HepG2 (cell line): ENCODE measurements around the gene SAP25. TPM values are rescaled to one million over a fixed set of nuclear protein-coding genes. Genes with fewer than 3 reads are reported as not detected.

Experiments
- CHD2 ChIP-seq: IDR thresholded peaks from 2 replicates; pipeline ENCODE4 v1.6.1; 2011; ENCODE audit warnings: low read depth, low read length, improper control_type of control experiment
- CHD4 ChIP-seq: fragments of 200-600 bp; sonication (generic); IDR thresholded peaks from 2 replicates; pipeline ENCODE4 v1.7.0; 2017; ENCODE audit warnings: mild to moderate bottlenecking, low read length, borderline replicate concordance
- DDIT3 ChIP-seq: sonication (generic); formaldehyde crosslinking; IDR thresholded peaks from 2 replicates; pipeline ENCODE4 v1.4.0; 2020; ENCODE audit warnings: mild to moderate bottlenecking, missing genetic modification reagents
- MEF2D ChIP-seq: sonication (generic); formaldehyde crosslinking; IDR thresholded peaks from 2 replicates; pipeline ENCODE4 v1.5.1; 2020; ENCODE audit warnings: mild to moderate bottlenecking, missing genetic modification reagents
- MEIS1 ChIP-seq: sonication (generic); formaldehyde crosslinking; IDR thresholded peaks from 2 replicates; pipeline ENCODE4 v1.9.0; 2021; ENCODE audit warnings: mild to moderate bottlenecking, missing genetic modification reagents, moderate library complexity, borderline replicate concordance
- NAIF1 ChIP-seq: sonication (generic); formaldehyde crosslinking; IDR thresholded peaks from 2 replicates; pipeline ENCODE4 v1.5.0; 2020; ENCODE audit warnings: mild to moderate bottlenecking, missing genetic modification reagents, borderline replicate concordance
- NCOA2 ChIP-seq: sonication (generic); formaldehyde crosslinking; IDR thresholded peaks from 2 replicates; pipeline ENCODE4 v1.8.0; 2022; ENCODE audit warnings: inconsistent platforms
- POLR2A ChIP-seq, 2 experiments: IDR thresholded peaks; 2 replicates each; pipeline ENCODE4 v1.6.1; 2011; ENCODE audit warnings: low read depth in 2 of 2, low read length in 2 of 2, mild to moderate bottlenecking in 1 of 2, moderate library complexity in 1 of 2; ENCODE audit not compliant: insufficient read depth in 1 of 2
- RBFOX2 ChIP-seq: fragments of 200-400 bp; formaldehyde crosslinking; IDR thresholded peaks from 2 replicates; pipeline ENCODE4 v1.6.1; 2017; ENCODE audit warnings: low read depth, mild to moderate bottlenecking, low read length
- SMC3 ChIP-seq: IDR thresholded peaks from 2 replicates; pipeline ENCODE4 v1.6.1; 2011; ENCODE audit warnings: low read length, improper control_type of control experiment
- STAT6 ChIP-seq: sonication (generic); formaldehyde crosslinking; IDR thresholded peaks from 2 replicates; pipeline ENCODE4 v1.4.0; 2020; ENCODE audit warnings: missing genetic modification reagents, mild to moderate bottlenecking, borderline replicate concordance
- THAP11 ChIP-seq: IDR thresholded peaks from 2 replicates; pipeline ENCODE4 v1.6.1; 2016; ENCODE audit warnings: missing biosample characterization, missing genetic modification reagents
- ZBTB1 ChIP-seq: sonication (generic); formaldehyde crosslinking; IDR thresholded peaks from 2 replicates; pipeline ENCODE4 v1.4.0; 2020; ENCODE audit warnings: missing genetic modification reagents, borderline replicate concordance
- ZBTB26 ChIP-seq: IDR thresholded peaks from 2 replicates; pipeline ENCODE4 v1.6.1; 2016; ENCODE audit warnings: missing compliant biosample characterization, missing genetic modification reagents, borderline replicate concordance
- ZIK1 ChIP-seq: sonication (generic); formaldehyde crosslinking; IDR thresholded peaks from 2 replicates; pipeline ENCODE4 v1.5.0; 2020; ENCODE audit warnings: mild to moderate bottlenecking, low read depth, missing genetic modification reagents, borderline replicate concordance
- ZNF121 ChIP-seq: sonication (generic); formaldehyde crosslinking; IDR thresholded peaks from 2 replicates; pipeline ENCODE4 v1.5.0; 2020; ENCODE audit warnings: mild to moderate bottlenecking, missing genetic modification reagents
- ZNF207 ChIP-seq: fragments of 450-650 bp; IDR thresholded peaks from 2 replicates; pipeline ENCODE4 v1.6.1; 2016; ENCODE audit warnings: antibody characterized with exemption, borderline replicate concordance
- ZNF24 ChIP-seq: fragments of 450-650 bp; IDR thresholded peaks from 2 replicates; pipeline ENCODE4 v1.6.1; 2017; ENCODE audit warnings: antibody characterized with exemption, mild to moderate bottlenecking
- ZNF382 ChIP-seq: sonication (generic); formaldehyde crosslinking; IDR thresholded peaks from 2 replicates; pipeline ENCODE4 v1.5.0; 2020; ENCODE audit warnings: missing genetic modification reagents, mild to moderate bottlenecking, borderline replicate concordance
- ZNF383 ChIP-seq: sonication (generic); formaldehyde crosslinking; IDR thresholded peaks from 2 replicates; pipeline ENCODE4 v1.4.0; 2020; ENCODE audit warnings: missing genetic modification reagents, mild to moderate bottlenecking, borderline replicate concordance
- ZNF564 ChIP-seq: sonication (generic); formaldehyde crosslinking; IDR thresholded peaks from 2 replicates; pipeline ENCODE4 v1.8.1; 2023; ENCODE audit warnings: mild to moderate bottlenecking, missing genetic modification reagents
- ZNF616 ChIP-seq: sonication (generic); formaldehyde crosslinking; IDR thresholded peaks from 2 replicates; pipeline ENCODE4 v1.5.0; 2020; ENCODE audit warnings: low read depth, mild to moderate bottlenecking, missing genetic modification reagents
- ZNF770 ChIP-seq: sonication (generic); formaldehyde crosslinking; IDR thresholded peaks from 2 replicates; pipeline ENCODE4 v1.5.0; 2020; ENCODE audit warnings: mild to moderate bottlenecking, missing genetic modification reagents
- ZNF879 ChIP-seq: sonication (generic); formaldehyde crosslinking; IDR thresholded peaks from 2 replicates; pipeline ENCODE4 v1.8.1; 2023; ENCODE audit warnings: missing genetic modification reagents
- polyA plus RNA-seq, 8 experiments: library from polyadenylated mRNA; depleted of rRNA in 3 of 8; stranded (reverse) in 7 of 8; unstranded in 1 of 8; fragments of >200 nt; fragmentation: Illumina TruSeq in 4 of 8; extraction: Trizol in 4 of 8; gene quantifications; 2 replicates each; pipeline versions ENCODE4 v1.2.1 to v1.2.3, GENCODE V29; 2011 to 2016; ENCODE audit warnings: low read depth in 4 of 8, missing spikeins in 1 of 8, mixed read lengths in 1 of 8; ENCODE audit not compliant: insufficient read depth in 1 of 8
- total RNA-seq, 5 experiments: library from RNA; depleted of rRNA; stranded (reverse); fragments of >200 nt; fragmentation: Illumina TruSeq; extraction: Trizol; gene quantifications; 2 replicates each; pipeline ENCODE4 v1.2.3, GENCODE V29; 2016; ENCODE audit warnings: low read depth in 1 of 5
- TF ChIP-seq, protein P1 (sequence below): sonication (generic); formaldehyde crosslinking; IDR thresholded peaks from 2 replicates; pipeline ENCODE4 v1.8.1; 2022; ENCODE audit warnings: mild to moderate bottlenecking, missing genetic modification reagents

Gene SAP25
- total and polyA plus RNA-seq, 2 of the 13 experiments (the other 11 are each of a cell fraction or from before 2014, with no cell fraction given), result 0.15 to 0.20 TPM

- no peak for TF ChIP-seq ZBTB26 (CRISPR knock-in tag)
- no peak for TF ChIP-seq ZNF207
- no peak for TF ChIP-seq CHD2
- TF ChIP-seq POLR2A (IDR thresholded peaks at IDR 0.05; ENCODE audit: insufficient read depth in 1 of 2, low read depth in 2 of 2, low read length in 2 of 2), result no peak
- no peak for TF ChIP-seq STAT6 (CRISPR knock-in tag)
- TF ChIP-seq ZBTB1 (CRISPR knock-in tag), result no peak
- no peak for TF ChIP-seq ZNF121 (CRISPR knock-in tag)
- no peak for TF ChIP-seq NCOA2 (CRISPR knock-in tag)
- TF ChIP-seq ZNF382 (CRISPR knock-in tag), result no peak
- no peak for TF ChIP-seq MEF2D (CRISPR knock-in tag)
- TF ChIP-seq ZNF383 (CRISPR knock-in tag), result no peak
- no peak for TF ChIP-seq ZNF879 (CRISPR knock-in tag)
- TF ChIP-seq, protein P1, sequence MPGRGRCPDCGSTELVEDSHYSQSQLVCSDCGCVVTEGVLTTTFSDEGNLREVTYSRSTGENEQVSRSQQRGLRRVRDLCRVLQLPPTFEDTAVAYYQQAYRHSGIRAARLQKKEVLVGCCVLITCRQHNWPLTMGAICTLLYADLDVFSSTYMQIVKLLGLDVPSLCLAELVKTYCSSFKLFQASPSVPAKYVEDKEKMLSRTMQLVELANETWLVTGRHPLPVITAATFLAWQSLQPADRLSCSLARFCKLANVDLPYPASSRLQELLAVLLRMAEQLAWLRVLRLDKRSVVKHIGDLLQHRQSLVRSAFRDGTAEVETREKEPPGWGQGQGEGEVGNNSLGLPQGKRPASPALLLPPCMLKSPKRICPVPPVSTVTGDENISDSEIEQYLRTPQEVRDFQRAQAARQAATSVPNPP (CRISPR knock-in tag), result no peak
- TF ChIP-seq ZIK1 (CRISPR knock-in tag), result no peak
- TF ChIP-seq MEIS1 (CRISPR knock-in tag), result no peak
- peak; percentile 27; the same call in 1 of the 2 replicates for TF ChIP-seq SMC3
- TF ChIP-seq THAP11, result no peak
- no peak for TF ChIP-seq CHD4
- TF ChIP-seq ZNF564 (CRISPR knock-in tag), result no peak
- TF ChIP-seq ZNF616 (CRISPR knock-in tag), result no peak
- no peak for TF ChIP-seq NAIF1 (CRISPR knock-in tag)
- TF ChIP-seq ZNF770, result no peak
- TF ChIP-seq ZNF24, result no peak
- no peak for TF ChIP-seq DDIT3 (CRISPR knock-in tag)
- TF ChIP-seq RBFOX2, result no peak
Measured at GRCh38 chr7:100612730-100613390, 39.2 kb upstream of the SAP25 start (continued).
